HT1080 (cell line): ENCODE results near the gene SHC2. TPM values are rescaled to one million over a fixed set of nuclear protein-coding genes. Genes with fewer than 3 reads are reported as not detected.
A peak's percentile ranks its signal among the peaks of the same experiment; 100 is the strongest.
"Not testable (repeated sequence)": the region's sequence is repeated elsewhere in the genome, so short reads cannot be mapped to it uniquely, and the experiment has no call there.

Experiments
- DNase-seq: peaks from one replicate; pipeline ENCODE4 v3.0.0-alpha.2; 2015; ENCODE audit warnings: low read depth
- total RNA-seq: library from RNA; depleted of rRNA; stranded (reverse); fragments of >200 nt; shearing (Covaris generic); gene quantifications from 2 replicates; pipeline ENCODE4 v1.2.3, GENCODE V29; 2014

The SHC2 gene
- total RNA-seq, 1 experiment from 2014 or later, result 0.03 TPM

GRCh38 chr19:493391-494170 lies 32.7 kb upstream of the SHC2 start:
- DNase-seq, result no peak

GRCh38 chr19:492091-492531 lies 31.3 kb upstream of the SHC2 start:
- no peak for DNase-seq

- DNase-seq, result no peak
Measured at GRCh38 chr19:491146-491741, 30.4 kb upstream of the SHC2 start.

GRCh38 chr19:489418-490196 lies 28.8 kb upstream of the SHC2 start:
- DNase-seq, result no peak

- peak; percentile 84 for DNase-seq
Measured at GRCh38 chr19:488505-489417, 27.9 kb upstream of the SHC2 start.

GRCh38 chr19:485583-486236 lies 24.9 kb upstream of the SHC2 start:
- DNase-seq, result no peak

- DNase-seq, result no peak
Measured at GRCh38 chr19:485077-485476, 24.2 kb upstream of the SHC2 start.

- DNase-seq, result no peak
Measured at GRCh38 chr19:484494-484893, 23.7 kb upstream of the SHC2 start.

- DNase-seq, result no peak
Measured at GRCh38 chr19:483332-484072, 22.7 kb upstream of the SHC2 start.

- DNase-seq, result no peak
Measured at GRCh38 chr19:482186-483041, 21.6 kb upstream of the SHC2 start.

- DNase-seq, result not testable (repeated sequence)
Measured at GRCh38 chr19:481100-481499, 20.3 kb upstream of the SHC2 start.

- DNase-seq, result no peak
Measured at GRCh38 chr19:480016-480855, 19.4 kb upstream of the SHC2 start.

GRCh38 chr19:478976-479375 lies 18.1 kb upstream of the SHC2 start:
- DNase-seq, result no peak

- DNase-seq, result no peak
Measured at GRCh38 chr19:478236-478903, 17.5 kb upstream of the SHC2 start.

GRCh38 chr19:475360-475759 lies 14.5 kb upstream of the SHC2 start:
- DNase-seq, result no peak

GRCh38 chr19:474126-475078 lies 13.6 kb upstream of the SHC2 start:
- DNase-seq, result no peak
